A204.1 (cell line): ENCODE data around the gene COA5.

Experiments used
- FAIRE-seq: peaks from 2 replicates; lab custom pipeline; 2012; peaks lifted over from hg19 to GRCh38; lab: Jason Lieb, UNC

The COA5 gene

GRCh38 chr2:98550165-98550564 is 58.1 kb downstream of the COA5 start:
- FAIRE-seq: no peak
